Measurements from ENCODE around the gene CD9. TPM values are rescaled to one million over a fixed set of nuclear protein-coding genes. Genes with fewer than 3 reads are reported as not detected.

CD9 gene
- total and polyA plus RNA-seq, 2 of the 8 experiments (the other 6 are each of a cell fraction or from before 2014, with no cell fraction given), result 168 to 319 TPM

DNA sequence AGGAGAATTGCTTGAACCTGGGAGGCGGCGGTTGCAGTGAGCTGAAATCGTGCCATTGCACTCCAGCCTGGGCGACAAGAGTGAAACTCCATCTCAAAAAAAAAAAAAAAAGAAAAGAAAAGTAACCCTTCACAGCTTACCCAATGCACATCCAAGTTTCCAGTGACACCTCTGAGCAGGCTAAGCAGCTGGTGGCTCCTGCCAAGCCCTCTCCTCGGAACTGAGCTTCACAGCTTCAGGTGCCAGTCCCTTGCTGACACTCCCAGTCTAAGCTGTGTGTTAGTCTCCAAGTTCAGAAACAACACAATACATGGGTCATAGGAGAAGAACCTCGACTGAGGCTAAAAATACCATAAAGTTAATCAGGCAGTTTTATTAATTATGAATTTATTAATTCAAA, 7.9 kb downstream of the CD9 start:
- 89% methylated on average over 2 of the region's 6 CpGs; no CpG with 5 or more reads in 1 of the 2 experiments for WGBS, 2 experiments (ENCODE audit: extremely low coverage in 1 of 2, insufficient coverage in 1 of 2, insufficient read length in 1 of 2, insufficient replicate concordance in 2 of 2, low coverage in 1 of 2, low lambda C conversion rate in 2 of 2, missing lambda C conversion rate in 1 of 2)
- no peak for TF ChIP-seq POLR2AphosphoS5 (IDR thresholded peaks at IDR 0.05; ENCODE audit: low read depth, low read length)
- no peak for TF ChIP-seq SUZ12 (IDR thresholded peaks at IDR 0.05; ENCODE audit: low read length)
- TF ChIP-seq BRCA1 (IDR thresholded peaks at IDR 0.05; ENCODE audit: low read depth, low read length), result no peak
- no peak for TF ChIP-seq TAF7 (optimal IDR thresholded peaks at IDR 0.05; ENCODE audit: borderline replicate concordance, low read depth, low read length)
- no peak for TF ChIP-seq SP4 (IDR thresholded peaks at IDR 0.05; ENCODE audit: low read length)
- TF ChIP-seq RBBP5 (IDR thresholded peaks at IDR 0.05; ENCODE audit: borderline replicate concordance, low read depth, low read length), result no peak
- TF ChIP-seq EZH2 (IDR thresholded peaks at IDR 0.05; ENCODE audit: low read depth, low read length, severe bottlenecking), result no peak
- TF ChIP-seq CBX5 (IDR thresholded peaks at IDR 0.05; ENCODE audit: low read depth, low read length), result no peak
- TF ChIP-seq, protein P1, sequence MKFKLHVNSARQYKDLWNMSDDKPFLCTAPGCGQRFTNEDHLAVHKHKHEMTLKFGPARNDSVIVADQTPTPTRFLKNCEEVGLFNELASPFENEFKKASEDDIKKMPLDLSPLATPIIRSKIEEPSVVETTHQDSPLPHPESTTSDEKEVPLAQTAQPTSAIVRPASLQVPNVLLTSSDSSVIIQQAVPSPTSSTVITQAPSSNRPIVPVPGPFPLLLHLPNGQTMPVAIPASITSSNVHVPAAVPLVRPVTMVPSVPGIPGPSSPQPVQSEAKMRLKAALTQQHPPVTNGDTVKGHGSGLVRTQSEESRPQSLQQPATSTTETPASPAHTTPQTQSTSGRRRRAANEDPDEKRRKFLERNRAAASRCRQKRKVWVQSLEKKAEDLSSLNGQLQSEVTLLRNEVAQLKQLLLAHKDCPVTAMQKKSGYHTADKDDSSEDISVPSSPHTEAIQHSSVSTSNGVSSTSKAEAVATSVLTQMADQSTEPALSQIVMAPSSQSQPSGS (IDR thresholded peaks at IDR 0.05; ENCODE audit: low read length), result no peak
- TF ChIP-seq RAD21 (IDR thresholded peaks at IDR 0.05 in 1 of 2, conservative IDR thresholded peaks at IDR 0.05 in 1 of 2; ENCODE audit: low read depth in 2 of 2, low read length in 2 of 2), result no peak
- TF ChIP-seq KDM4A (IDR thresholded peaks at IDR 0.05; ENCODE audit: low read depth, low read length, severe bottlenecking), result no peak
- no peak for TF ChIP-seq CHD2 (IDR thresholded peaks at IDR 0.05; ENCODE audit: low read length)

More for the DNA sequence above, 7.9 kb downstream of the CD9 start:
- ChIA-PET CTCF (ENCODE audit: partially characterized antibody) (interaction anchor here (0.7 to 26.9 kb wide), 11 partner anchors 10 to 143 kb away, joined by 3 to 433 read pairs (median 4); no protein-coding TSS in a partner anchor), POLR2A (ENCODE audit: partially characterized antibody) (interaction anchor here (1.5 to 12.4 kb wide), 4 partner anchors 5 to 19 kb away, joined by 3 to 203 read pairs (median 104); partner anchors contain the start of gene CD9)
- Histone ChIP-seq H2BK5ac (ENCODE audit: low read depth, low read length) (no peak overlapping the region), H3K4me3 (ENCODE audit: extremely low read depth in 1 of 4, insufficient read depth in 2 of 4, low read depth in 3 of 4, low read length in 4 of 4) (no peak overlapping the region), H2AFZ (ENCODE audit: low read length) (no peak overlapping the region), H4K8ac (ENCODE audit: extremely low read depth, insufficient read depth, low read length) (no peak overlapping the region), H3K4me2 (ENCODE audit: insufficient read depth in 1 of 2, low read depth in 2 of 2, low read length in 2 of 2) (no peak overlapping the region), H3K23ac (ENCODE audit: insufficient read length) (no peak overlapping the region), H3K18ac (ENCODE audit: extremely low read depth, low read length) (no peak overlapping the region), H3K27me3 (replicated peaks in 1 of 4; ENCODE audit: control insufficient read depth in 3 of 4, extremely low read depth in 1 of 4, insufficient read depth in 3 of 4, low read length in 3 of 4) (no peaks in the 10 kb centered on the region), H3K4me1 (replicated peaks in 1 of 4; ENCODE audit: control insufficient read depth in 3 of 4, insufficient read depth in 4 of 4, low read length in 3 of 4) (peaks cover 24 to 42% (median 36%) of the 10 kb centered on the region in 4 experiments), H3K23me2 (ENCODE audit: low read depth, low read length) (no peaks in the 10 kb centered on the region), H3K27ac (ENCODE audit: low read depth, low read length) (no peak overlapping the region), H3K9ac (replicated peaks in 1 of 4; ENCODE audit: extremely low read depth in 1 of 4, low read depth in 3 of 4, low read length in 3 of 4) (no peak overlapping the region), H3K79me2 (ENCODE audit: control insufficient read depth in 1 of 2, insufficient read depth in 2 of 2, low read length in 2 of 2) (peaks cover 6 to 78% of the 10 kb centered on the region in 2 experiments; a peak in 3 of 4 replicates), H2BK120ac (replicated peaks; ENCODE audit: low read depth, low read length) (no peak overlapping the region), H2BK12ac (ENCODE audit: low read depth, low read length) (no peak overlapping the region), H3K56ac (replicated peaks; ENCODE audit: insufficient read length, low read depth, low read length) (no peak overlapping the region), H2AK5ac (ENCODE audit: low read depth, low read length) (0 out of 2 replicates have a peak overlapping the region, but pooled peaks have one; percentile 60), H3K9me3 (ENCODE audit: insufficient read depth in 2 of 2, low read depth in 1 of 2, low read length in 1 of 2) (no peaks in the 10 kb centered on the region), H3K14ac (ENCODE audit: insufficient read length) (no peak overlapping the region), H3K79me1 (ENCODE audit: low read depth, low read length) (peaks cover 12% of the 10 kb centered on the region; the same call in 1 of the 2 replicates), H4K5ac (ENCODE audit: insufficient read length, low read depth, low read length) (no peak overlapping the region), H3K4ac (replicated peaks; ENCODE audit: insufficient read length, low read depth, low read length) (no peak overlapping the region), H2BK15ac (ENCODE audit: low read length) (no peak overlapping the region), H2BK20ac (ENCODE audit: low read length) (no peak overlapping the region), H4K20me1 (replicated peaks in 1 of 2; ENCODE audit: control insufficient read depth in 1 of 2, insufficient read depth in 2 of 2, low read length in 2 of 2) (peaks cover 0 to 3% of the 10 kb centered on the region in 2 experiments), H3K36me3 (ENCODE audit: control insufficient read depth in 2 of 4, insufficient read depth in 4 of 4, low read length in 3 of 4) (no peaks in the 10 kb centered on the region), H4K91ac (replicated peaks; ENCODE audit: insufficient read length, low read length) (no peak overlapping the region)
- DNase-seq (ENCODE audit: low read depth in 1 of 2, low spot score in 2 of 2) (no peak), FAIRE-seq (no peak)

Data from H1 (cell line).